Measurements from ENCODE around the gene TSPAN4.

The TSPAN4 gene

DNA sequence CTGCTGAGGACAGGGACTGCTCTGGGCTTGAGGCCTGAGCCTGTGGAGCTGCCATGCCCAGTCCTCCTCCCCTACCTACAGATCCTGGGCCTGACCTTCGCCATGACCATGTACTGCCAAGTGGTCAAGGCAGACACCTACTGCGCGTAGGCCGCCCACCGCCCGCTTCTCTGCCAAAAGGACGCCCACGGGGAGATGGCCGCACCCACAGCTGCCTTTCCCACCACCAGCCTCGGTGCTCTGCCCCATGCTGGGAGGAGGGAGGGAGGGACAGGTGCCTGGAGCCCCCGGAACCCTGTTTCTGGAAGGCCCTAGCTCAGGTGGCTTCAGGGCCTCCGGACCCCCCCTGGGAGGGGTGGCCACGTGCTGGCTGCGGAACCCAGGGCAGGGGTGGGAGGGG lies 23.8 kb downstream of the TSPAN4 start:
- Histone ChIP-seq H3K36me3 (ENCODE audit: control insufficient read depth in 2 of 2, insufficient read depth in 2 of 2, low read length in 2 of 2) (peaks cover 0 to 3% of the 10 kb centered on the region in 2 donors), H3K27me3 (ENCODE audit: control insufficient read depth in 2 of 2, insufficient read depth in 2 of 2, low read length in 2 of 2) (peaks cover 3 to 31% of the 10 kb centered on the region in 2 donors), H3K4me3 (ENCODE audit: low read length in 2 of 2) (no peak overlapping the region), H3K27ac (ENCODE audit: low read depth in 2 of 2, low read length in 2 of 2) (no peak overlapping the region), H3K9ac (ENCODE audit: low read depth in 1 of 2, low read length in 2 of 2) (no peak overlapping the region), H3K4me1 (ENCODE audit: control insufficient read depth in 2 of 2, insufficient read depth in 2 of 2, low read length in 2 of 2) (peaks cover 5% of the 10 kb centered on the region in 2 donors), H3K9me3 (ENCODE audit: control insufficient read depth in 2 of 2, low read length in 2 of 2) (no peaks in the 10 kb centered on the region)

DNA sequence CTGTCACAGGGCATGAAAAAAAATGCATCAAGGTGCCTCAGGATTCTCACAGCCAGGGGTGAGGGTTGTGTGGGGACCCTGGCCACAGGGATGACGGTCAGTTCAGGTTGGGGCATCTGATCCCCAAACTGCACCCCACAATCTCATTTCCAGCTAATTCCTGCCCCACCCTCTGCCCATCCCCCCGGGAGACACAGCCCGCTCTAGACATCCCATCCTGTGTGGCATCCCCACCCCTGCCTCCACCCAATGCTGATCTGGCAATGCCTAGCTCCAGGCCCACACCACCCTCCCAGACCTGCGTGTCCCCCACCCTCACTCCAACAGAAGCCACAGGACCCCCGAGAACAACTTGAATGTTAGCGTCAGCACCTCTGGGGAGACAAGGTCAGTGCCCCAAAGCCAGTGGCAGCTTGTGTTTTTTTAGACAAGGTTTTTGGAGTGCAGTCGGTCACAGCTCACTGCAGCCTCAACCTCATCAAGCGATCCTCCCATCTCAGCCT lies 25.3 kb downstream of the TSPAN4 start:
- H3K27me3 ChIP-seq (ENCODE audit: control insufficient read depth in 2 of 2, insufficient read depth in 2 of 2, low read length in 2 of 2) = peaks cover 0 to 22% of the 10 kb centered on the region in 2 donors
- H3K27ac ChIP-seq (ENCODE audit: low read depth in 2 of 2, low read length in 2 of 2) = no peak overlapping the region
- no peak overlapping the region for H3K9ac ChIP-seq (ENCODE audit: low read depth in 1 of 2, low read length in 2 of 2)
- no peaks in the 10 kb centered on the region for H3K4me1 ChIP-seq (ENCODE audit: control insufficient read depth in 2 of 2, insufficient read depth in 2 of 2, low read length in 2 of 2)
- H3K4me3 ChIP-seq (ENCODE audit: low read length in 2 of 2) = no peak overlapping the region
- H3K9me3 ChIP-seq (ENCODE audit: control insufficient read depth in 2 of 2, low read length in 2 of 2) = no peaks in the 10 kb centered on the region
- peaks cover 0 to 3% of the 10 kb centered on the region in 2 donors for H3K36me3 ChIP-seq (ENCODE audit: control insufficient read depth in 2 of 2, insufficient read depth in 2 of 2, low read length in 2 of 2)

DNA sequence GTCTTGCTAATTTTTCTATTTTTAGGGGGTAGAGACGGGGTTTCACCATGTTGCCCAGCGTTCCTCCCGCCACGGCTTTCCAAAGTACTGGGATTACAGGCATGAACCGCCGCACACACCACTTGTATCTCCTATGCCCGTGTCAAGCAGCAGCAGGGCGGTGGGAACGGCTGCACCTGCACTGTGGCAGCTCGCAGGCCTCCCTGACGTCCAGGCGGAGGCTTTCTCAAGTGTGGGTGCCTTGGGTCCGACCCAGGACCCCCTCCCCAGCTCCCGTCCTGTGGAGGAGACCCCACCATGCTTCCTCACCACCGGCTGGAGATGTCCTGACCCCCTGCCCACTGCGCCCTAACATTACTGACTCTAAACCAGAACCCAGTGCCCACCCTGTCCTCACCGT lies 25.7 kb downstream of the TSPAN4 start:
- Histone ChIP-seq H3K36me3 (ENCODE audit: control insufficient read depth in 2 of 2, insufficient read depth in 2 of 2, low read length in 2 of 2) (peaks cover 0 to 3% of the 10 kb centered on the region in 2 donors), H3K4me1 (ENCODE audit: control insufficient read depth in 2 of 2, insufficient read depth in 2 of 2, low read length in 2 of 2) (no peaks in the 10 kb centered on the region), H3K9ac (ENCODE audit: low read depth in 1 of 2, low read length in 2 of 2) (no peak overlapping the region), H3K9me3 (ENCODE audit: control insufficient read depth in 2 of 2, low read length in 2 of 2) (no peaks in the 10 kb centered on the region), H3K27me3 (ENCODE audit: control insufficient read depth in 2 of 2, insufficient read depth in 2 of 2, low read length in 2 of 2) (peaks cover 0 to 20% of the 10 kb centered on the region in 2 donors), H3K27ac (ENCODE audit: low read depth in 2 of 2, low read length in 2 of 2) (no peak overlapping the region), H3K4me3 (ENCODE audit: low read length in 2 of 2) (no peak overlapping the region)

DNA sequence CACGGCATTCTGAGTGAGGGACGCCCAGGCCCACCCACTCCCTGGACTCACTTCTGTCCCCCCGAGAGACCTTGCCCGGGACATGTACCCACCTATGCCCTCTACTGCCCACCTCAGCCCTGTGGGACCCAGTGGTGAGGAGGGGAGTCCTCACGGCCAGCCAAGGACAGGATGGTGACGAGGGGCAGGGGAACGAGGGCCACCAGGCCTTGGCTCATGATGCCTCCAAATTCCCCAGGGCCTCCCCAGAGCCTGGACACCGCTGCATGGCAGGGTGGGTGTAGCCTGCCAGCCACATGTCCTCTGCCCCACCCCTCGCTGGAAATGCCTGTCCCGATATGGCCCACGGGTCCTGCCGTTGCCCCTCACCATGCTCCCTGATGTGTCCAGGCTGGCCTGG lies 26.1 kb downstream of the TSPAN4 start:
- no peaks in the 10 kb centered on the region for H3K9me3 ChIP-seq (ENCODE audit: control insufficient read depth in 2 of 2, low read length in 2 of 2)

DNA sequence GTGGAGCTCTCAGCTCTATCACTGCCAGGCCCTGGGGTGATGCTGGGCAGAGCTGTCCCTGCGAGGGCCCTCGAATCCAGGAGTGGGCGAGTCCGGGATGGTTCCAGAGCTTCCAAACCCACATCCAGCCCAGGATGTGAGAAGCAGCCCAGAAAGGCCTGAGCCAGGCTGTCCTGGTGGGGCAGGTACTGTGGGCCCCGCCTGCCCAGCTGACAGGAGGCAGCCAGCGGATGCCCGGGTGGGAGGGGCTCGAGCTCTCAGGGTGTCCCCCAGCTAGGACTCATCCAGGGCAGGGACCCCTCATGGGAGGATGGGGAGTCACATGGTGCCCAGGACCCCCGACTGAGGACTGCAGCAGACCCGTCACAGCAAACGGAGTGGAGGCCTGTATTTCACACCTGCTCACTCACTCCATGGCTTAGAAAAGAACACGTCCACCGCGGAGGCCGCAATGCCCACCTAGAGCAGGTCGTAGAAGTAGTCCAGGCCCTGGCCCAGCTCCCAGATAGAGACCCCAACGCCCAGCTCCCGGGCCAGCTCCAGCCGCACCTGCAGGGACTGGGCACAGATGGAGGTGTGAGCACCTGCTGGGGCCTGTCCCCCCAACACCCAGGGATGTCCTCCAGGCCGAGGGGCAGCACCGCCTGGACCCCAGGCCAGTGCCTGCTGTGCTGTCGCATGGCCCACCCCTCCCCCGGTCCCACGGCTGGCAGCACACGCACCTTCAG lies 26.9 kb downstream of the TSPAN4 start:
- H3K9ac ChIP-seq (ENCODE audit: low read depth in 1 of 2, low read length in 2 of 2) = no peak overlapping the region
- H3K27ac ChIP-seq (ENCODE audit: low read depth in 2 of 2, low read length in 2 of 2) = no peak overlapping the region
- H3K9me3 ChIP-seq (ENCODE audit: control insufficient read depth in 2 of 2, low read length in 2 of 2) = no peaks in the 10 kb centered on the region
- H3K4me3 ChIP-seq (ENCODE audit: low read length in 2 of 2) = no peak overlapping the region
- H3K27me3 ChIP-seq (ENCODE audit: control insufficient read depth in 2 of 2, insufficient read depth in 2 of 2, low read length in 2 of 2) = peaks cover 0 to 9% of the 10 kb centered on the region in 2 donors
- H3K4me1 ChIP-seq (ENCODE audit: control insufficient read depth in 2 of 2, insufficient read depth in 2 of 2, low read length in 2 of 2) = no peaks in the 10 kb centered on the region
- peaks cover 0 to 3% of the 10 kb centered on the region in 2 donors for H3K36me3 ChIP-seq (ENCODE audit: control insufficient read depth in 2 of 2, insufficient read depth in 2 of 2, low read length in 2 of 2)

More for the DNA sequence above, 26.1 kb downstream of the TSPAN4 start:
- H3K27me3 ChIP-seq (ENCODE audit: control insufficient read depth in 2 of 2, insufficient read depth in 2 of 2, low read length in 2 of 2) = peaks cover 0 to 17% of the 10 kb centered on the region in 2 donors
- no peaks in the 10 kb centered on the region for H3K4me1 ChIP-seq (ENCODE audit: control insufficient read depth in 2 of 2, insufficient read depth in 2 of 2, low read length in 2 of 2)
- no peak overlapping the region for H3K4me3 ChIP-seq (ENCODE audit: low read length in 2 of 2)
- no peak overlapping the region for H3K27ac ChIP-seq (ENCODE audit: low read depth in 2 of 2, low read length in 2 of 2)
- no peak overlapping the region for H3K9ac ChIP-seq (ENCODE audit: low read depth in 1 of 2, low read length in 2 of 2)
- peaks cover 0 to 3% of the 10 kb centered on the region in 2 donors for H3K36me3 ChIP-seq (ENCODE audit: control insufficient read depth in 2 of 2, insufficient read depth in 2 of 2, low read length in 2 of 2)

DNA sequence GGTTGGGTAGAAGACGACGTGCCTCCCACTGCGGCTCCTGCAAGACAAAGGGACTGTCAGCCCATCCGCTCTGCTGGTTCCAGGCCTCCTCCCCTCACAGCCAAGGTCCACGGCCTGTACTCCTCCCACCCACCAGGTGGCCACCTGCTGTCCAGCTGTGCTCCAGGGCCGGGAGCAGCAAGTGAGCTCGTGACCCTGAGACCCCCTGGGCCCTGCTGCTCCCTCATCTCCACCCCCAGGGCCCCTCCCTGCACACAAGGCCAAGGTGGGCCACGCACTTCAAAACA lies 27.4 kb downstream of the TSPAN4 start:
- Histone ChIP-seq H3K27me3 (ENCODE audit: control insufficient read depth in 2 of 2, insufficient read depth in 2 of 2, low read length in 2 of 2) (peaks cover 0 to 5% of the 10 kb centered on the region in 2 donors), H3K9me3 (ENCODE audit: control insufficient read depth in 2 of 2, low read length in 2 of 2) (no peaks in the 10 kb centered on the region), H3K27ac (ENCODE audit: low read depth in 2 of 2, low read length in 2 of 2) (no peak overlapping the region), H3K36me3 (ENCODE audit: control insufficient read depth in 2 of 2, insufficient read depth in 2 of 2, low read length in 2 of 2) (peaks cover 0 to 3% of the 10 kb centered on the region in 2 donors), H3K4me1 (ENCODE audit: control insufficient read depth in 2 of 2, insufficient read depth in 2 of 2, low read length in 2 of 2) (no peaks in the 10 kb centered on the region), H3K4me3 (ENCODE audit: low read length in 2 of 2) (no peak overlapping the region), H3K9ac (ENCODE audit: low read depth in 1 of 2, low read length in 2 of 2) (no peak overlapping the region)

DNA sequence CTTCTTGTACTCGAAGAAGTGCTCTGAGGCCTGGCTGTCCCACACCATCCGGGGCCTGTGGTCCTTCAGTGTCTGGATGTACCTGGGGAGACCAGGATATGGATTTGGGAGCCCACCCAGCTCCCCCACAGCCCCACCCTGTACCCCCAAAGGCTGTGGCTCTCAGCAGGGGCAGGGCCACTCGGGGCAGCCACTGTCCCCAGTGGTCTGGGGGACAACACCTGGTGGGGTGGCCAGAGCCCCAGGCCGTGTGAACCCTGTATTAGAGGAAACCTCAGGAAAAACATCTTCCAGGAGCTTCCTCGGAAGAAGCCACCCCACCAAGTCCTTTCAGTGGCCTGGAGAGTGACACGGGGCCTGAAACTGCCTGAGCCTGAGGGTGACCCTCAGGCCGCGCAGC lies 27.8 kb downstream of the TSPAN4 start:
- Histone ChIP-seq H3K27ac (ENCODE audit: low read depth in 2 of 2, low read length in 2 of 2) (no peak overlapping the region), H3K4me1 (ENCODE audit: control insufficient read depth in 2 of 2, insufficient read depth in 2 of 2, low read length in 2 of 2) (no peaks in the 10 kb centered on the region), H3K4me3 (ENCODE audit: low read length in 2 of 2) (no peak overlapping the region), H3K9me3 (ENCODE audit: control insufficient read depth in 2 of 2, low read length in 2 of 2) (no peaks in the 10 kb centered on the region), H3K36me3 (ENCODE audit: control insufficient read depth in 2 of 2, insufficient read depth in 2 of 2, low read length in 2 of 2) (peaks cover 0 to 3% of the 10 kb centered on the region in 2 donors), H3K27me3 (ENCODE audit: control insufficient read depth in 2 of 2, insufficient read depth in 2 of 2, low read length in 2 of 2) (peaks cover 0 to 3% of the 10 kb centered on the region in 2 donors), H3K9ac (ENCODE audit: low read depth in 1 of 2, low read length in 2 of 2) (no peak overlapping the region)

DNA sequence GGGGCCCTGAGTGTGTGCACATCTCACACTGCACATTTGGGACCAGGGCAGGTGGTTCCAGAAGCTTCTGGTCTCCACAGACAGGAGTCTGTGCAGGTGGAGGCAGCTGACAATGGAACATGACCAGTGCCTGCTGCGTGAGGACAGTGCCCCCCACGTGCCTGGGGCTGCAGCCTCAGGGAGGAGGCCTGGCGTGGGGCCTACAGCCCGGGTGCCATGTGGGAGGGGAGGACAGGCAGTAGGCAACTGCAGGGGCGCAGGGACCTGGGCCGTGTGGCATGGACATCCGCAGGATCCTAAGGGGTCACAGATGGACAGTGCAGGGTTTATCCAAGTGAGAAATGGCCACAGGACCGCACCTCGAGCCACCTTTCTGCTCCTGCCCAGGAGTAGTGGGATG lies 28.8 kb downstream of the TSPAN4 start:
- Histone ChIP-seq H3K27me3 (ENCODE audit: control insufficient read depth in 2 of 2, insufficient read depth in 2 of 2, low read length in 2 of 2) (no peaks in the 10 kb centered on the region), H3K4me3 (ENCODE audit: low read length in 2 of 2) (no peak overlapping the region), H3K9me3 (ENCODE audit: control insufficient read depth in 2 of 2, low read length in 2 of 2) (no peaks in the 10 kb centered on the region), H3K27ac (ENCODE audit: low read depth in 2 of 2, low read length in 2 of 2) (no peak overlapping the region), H3K36me3 (ENCODE audit: control insufficient read depth in 2 of 2, insufficient read depth in 2 of 2, low read length in 2 of 2) (peaks cover 2 to 3% of the 10 kb centered on the region in 2 donors), H3K4me1 (ENCODE audit: control insufficient read depth in 2 of 2, insufficient read depth in 2 of 2, low read length in 2 of 2) (no peaks in the 10 kb centered on the region), H3K9ac (ENCODE audit: low read depth in 1 of 2, low read length in 2 of 2) (no peak overlapping the region)

DNA sequence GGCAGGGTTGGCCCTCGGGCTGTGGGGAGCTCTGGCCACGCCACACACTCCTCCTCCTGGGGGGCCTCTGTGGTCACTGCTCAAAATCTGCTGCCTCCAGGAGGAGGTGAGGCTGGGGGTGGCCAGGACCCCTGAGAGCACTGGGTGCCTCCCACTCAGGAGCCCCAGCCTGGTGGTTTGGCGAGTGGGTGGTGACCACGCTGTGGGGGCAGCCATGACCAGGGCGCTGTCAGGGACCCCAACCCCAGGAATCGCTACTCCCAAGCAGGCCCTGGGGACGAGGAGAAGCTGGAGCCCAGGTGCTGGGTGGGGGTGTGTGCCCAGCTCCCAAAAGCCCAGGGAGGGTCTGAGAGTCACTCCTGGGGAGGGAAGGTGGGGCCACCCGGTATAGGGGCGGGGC lies 30.1 kb downstream of the TSPAN4 start:
- Histone ChIP-seq H3K4me3 (ENCODE audit: low read length in 2 of 2) (no peak overlapping the region), H3K36me3 (ENCODE audit: control insufficient read depth in 2 of 2, insufficient read depth in 2 of 2, low read length in 2 of 2) (peaks cover 3 to 4% of the 10 kb centered on the region in 2 donors), H3K27ac (ENCODE audit: low read depth in 2 of 2, low read length in 2 of 2) (no peak overlapping the region), H3K27me3 (ENCODE audit: control insufficient read depth in 2 of 2, insufficient read depth in 2 of 2, low read length in 2 of 2) (no peaks in the 10 kb centered on the region), H3K9ac (ENCODE audit: low read depth in 1 of 2, low read length in 2 of 2) (no peak overlapping the region), H3K4me1 (ENCODE audit: control insufficient read depth in 2 of 2, insufficient read depth in 2 of 2, low read length in 2 of 2) (no peaks in the 10 kb centered on the region), H3K9me3 (ENCODE audit: control insufficient read depth in 2 of 2, low read length in 2 of 2) (no peaks in the 10 kb centered on the region)

DNA sequence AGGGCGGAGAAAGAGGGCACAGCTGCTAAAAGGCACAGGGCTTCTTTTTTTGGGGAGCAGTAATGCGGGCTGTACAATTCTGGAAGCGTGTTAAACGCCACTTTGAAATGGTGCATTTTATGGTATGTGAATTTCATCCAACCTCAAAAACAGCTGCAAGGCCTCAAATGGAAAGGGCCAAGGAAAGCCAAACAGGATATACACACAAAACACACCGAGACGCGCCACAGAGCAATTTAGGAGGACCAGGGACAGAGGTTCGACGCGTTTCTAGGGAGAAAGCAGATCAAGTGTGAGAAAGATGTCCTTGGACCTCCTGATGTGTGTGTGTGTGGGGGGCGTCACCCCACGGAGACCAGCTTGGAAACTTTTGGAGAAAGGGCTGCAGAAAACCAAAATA lies 31.1 kb downstream of the TSPAN4 start:
- Histone ChIP-seq H3K9ac (ENCODE audit: low read depth in 1 of 2, low read length in 2 of 2) (no peak overlapping the region), H3K27me3 (ENCODE audit: control insufficient read depth in 2 of 2, insufficient read depth in 2 of 2, low read length in 2 of 2) (no peaks in the 10 kb centered on the region), H3K9me3 (ENCODE audit: control insufficient read depth in 2 of 2, low read length in 2 of 2) (no peaks in the 10 kb centered on the region), H3K4me3 (ENCODE audit: low read length in 2 of 2) (no peak overlapping the region), H3K27ac (ENCODE audit: low read depth in 2 of 2, low read length in 2 of 2) (no peak overlapping the region), H3K4me1 (ENCODE audit: control insufficient read depth in 2 of 2, insufficient read depth in 2 of 2, low read length in 2 of 2) (no peaks in the 10 kb centered on the region), H3K36me3 (ENCODE audit: control insufficient read depth in 2 of 2, insufficient read depth in 2 of 2, low read length in 2 of 2) (peaks cover 0 to 4% of the 10 kb centered on the region in 2 donors)

All from mucosa of rectum (tissue), 2 donors.